GM04503 (cell line): Measurements from ENCODE around the gene C1QTNF6.
"Not testable (repeated sequence)": the region's sequence is repeated elsewhere in the genome, so short reads cannot be mapped to it uniquely, and the experiment has no call there.

Experiments used
- DNase-seq: peaks from one replicate; pipeline ENCODE4 v3.0.0-alpha.2; 2012; ENCODE audit warnings: low read depth

Gene C1QTNF6

DNA sequence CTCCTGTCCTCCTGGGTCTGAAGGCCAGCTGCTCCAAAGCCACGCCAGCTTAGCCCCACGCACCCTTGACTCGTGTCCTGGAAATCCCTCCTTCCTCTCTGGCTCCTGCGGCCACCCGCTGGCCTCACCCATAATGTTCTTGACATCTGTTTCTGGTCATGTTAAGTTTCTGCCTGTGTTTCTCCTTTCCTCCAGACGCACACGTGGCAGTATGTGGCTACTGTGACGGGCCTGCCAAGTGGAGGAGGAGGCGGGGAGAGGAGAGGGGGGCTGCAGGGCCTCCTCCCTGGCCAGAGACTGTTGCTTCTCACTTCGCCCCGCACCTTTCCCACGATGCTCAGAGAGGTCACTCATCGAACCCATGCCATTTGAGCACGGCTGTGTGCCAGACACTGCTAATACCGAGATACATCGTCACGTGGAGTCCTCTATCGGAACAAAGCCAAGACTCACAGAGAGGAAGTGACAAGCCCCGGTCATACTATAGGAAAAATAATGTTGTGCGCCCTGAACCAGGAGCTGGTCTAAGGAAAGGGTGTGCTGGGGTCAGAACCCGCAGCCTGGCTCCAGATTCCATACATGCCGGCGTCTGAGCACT lies 11.5 kb downstream of the C1QTNF6 start:
- no peak for DNase-seq

DNA sequence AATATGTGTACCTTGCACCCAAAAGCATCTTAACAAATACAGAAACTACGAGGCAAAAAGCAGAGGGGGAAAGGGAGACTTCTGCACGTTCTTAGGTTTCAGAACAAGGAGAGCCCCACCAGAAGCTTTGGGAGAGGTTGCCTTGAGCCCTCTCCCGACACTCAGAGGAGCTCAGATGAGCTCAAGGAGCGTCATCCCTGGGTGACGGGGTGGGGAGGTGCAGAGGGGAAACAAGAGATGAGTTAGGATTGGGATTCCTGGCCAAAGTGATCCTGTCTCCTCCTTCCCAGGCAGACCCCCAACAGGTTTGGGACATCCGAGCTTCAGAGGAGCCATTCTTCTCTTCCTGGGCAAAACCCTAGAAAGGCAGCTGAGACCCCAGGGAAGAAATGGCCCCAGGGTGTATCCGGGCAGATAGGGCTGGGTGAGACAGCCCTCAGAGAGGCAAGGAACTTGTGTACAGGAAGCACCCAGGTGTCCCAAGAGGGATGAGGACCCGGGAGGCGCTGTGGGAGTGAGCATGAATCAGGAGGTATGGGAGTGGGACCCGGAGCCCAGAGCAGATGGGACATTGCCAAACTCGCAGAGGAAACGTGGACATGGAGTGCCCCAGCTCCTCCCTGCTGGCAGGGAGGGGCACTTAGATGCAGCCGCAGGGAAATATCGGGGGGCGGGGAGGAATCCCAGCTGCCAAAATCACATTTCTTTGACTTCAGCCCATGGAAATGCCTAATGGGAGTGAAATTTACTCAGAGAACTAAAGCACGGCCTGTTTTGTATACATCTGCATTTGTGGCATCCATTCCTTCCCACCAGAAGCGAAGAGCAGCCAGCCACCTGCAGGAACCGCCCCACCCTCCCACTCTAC lies 12.4 kb downstream of the C1QTNF6 start:
- no peak for DNase-seq

DNA sequence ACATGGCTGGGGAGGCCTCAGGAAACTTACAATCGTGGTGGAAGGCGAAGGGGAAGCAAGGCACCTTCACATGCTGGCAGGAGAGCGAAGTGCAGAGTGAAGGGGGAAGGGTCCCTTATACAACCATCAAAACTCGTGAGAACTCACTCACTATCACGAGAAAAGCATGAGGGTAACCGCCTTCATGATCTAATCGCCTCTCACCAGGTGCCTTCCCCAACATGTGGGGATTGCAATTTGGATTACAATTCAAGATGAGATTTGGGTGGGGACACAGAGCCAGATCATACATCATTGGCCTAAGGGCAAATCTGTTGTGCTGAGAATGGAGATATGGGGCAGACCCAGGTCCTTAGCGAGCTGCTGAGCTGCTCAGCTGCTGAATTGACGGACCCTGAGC lies 13.1 kb downstream of the C1QTNF6 start:
- no peak for DNase-seq

DNA sequence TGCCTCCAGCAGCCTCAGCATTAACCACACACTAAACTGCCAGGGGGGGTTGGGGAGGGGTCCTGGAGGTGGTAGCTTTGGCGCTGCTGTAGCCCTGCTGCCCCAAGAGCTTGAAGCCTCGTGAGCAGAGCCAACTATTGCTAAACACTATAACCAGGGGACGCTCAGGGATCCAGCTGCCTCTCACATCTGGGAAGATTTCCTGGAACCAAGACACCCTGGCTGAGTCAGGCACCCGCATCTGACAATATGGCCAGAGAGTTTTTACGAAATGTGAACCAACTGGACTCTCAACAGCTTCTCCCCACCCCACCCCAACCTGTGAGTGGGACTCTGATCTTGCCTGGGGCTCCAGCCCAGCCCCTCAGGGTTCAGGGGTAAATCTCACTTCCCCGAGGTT lies 14.3 kb downstream of the C1QTNF6 start:
- DNase-seq, result no peak

DNA sequence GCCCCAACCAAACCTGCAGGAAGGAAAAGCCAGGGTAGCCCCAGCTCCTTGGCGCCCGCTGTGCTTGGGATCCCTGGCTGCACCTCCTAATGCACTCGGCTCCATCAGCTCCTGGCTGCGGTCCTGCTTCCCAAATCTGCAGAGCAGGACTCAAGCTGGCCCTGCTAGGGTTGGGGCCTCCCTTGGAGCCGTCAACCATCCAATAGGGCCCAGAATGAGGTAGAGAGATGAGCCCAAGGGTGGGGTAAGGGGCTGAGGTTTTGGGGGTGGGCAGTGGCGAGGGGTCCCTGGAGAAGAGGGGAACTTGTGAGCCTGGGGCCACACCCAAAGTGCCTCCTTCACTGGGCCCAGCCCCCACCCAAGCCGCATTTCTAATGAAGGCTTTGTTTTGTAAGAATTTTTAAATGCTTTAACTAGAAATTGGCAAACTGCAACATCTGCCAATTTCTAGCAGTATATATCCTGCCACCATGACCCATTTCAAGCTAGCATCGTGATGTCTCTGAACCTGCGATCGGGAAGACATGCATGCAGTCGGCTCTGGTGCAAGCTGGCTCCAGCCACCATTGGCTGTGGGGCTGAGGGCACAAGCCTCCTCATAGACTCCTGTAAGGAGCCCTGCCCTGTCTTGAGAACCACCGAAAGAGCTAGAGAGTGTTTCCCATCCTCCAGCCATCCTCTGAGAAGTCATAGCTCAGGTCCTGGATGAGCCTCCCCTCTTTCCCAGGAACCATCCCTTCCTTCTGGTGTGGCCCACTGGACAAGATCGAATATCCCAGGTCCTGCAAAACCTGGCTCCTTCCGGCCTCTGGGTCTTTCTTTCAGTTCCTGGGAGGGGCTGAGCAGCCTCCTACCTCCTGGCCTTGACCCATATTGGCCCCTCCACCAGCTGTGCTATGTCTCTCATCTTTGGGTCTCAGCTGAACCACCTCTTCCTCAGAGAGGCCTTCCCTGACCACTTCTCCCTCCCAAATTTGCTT lies 15.5 kb downstream of the C1QTNF6 start:
- no peak for DNase-seq

DNA sequence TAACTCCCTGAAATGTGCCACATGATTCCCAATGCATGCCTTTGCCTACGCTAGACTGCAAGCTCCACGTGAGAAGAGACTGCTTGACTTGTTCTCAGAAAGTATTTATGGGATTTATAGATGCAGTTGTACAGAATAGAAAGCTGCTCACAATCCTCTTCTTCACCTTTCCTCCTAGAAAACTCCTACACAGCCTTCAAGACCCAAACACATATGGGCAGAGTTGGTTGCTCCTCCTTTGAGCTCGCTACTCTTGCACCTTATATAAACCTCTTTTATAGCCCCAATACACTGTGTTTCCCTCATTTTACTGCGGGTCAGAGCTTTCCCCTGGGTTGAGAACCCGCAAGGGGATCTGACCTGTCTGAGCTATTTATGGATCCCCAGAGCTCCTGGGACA lies 16.4 kb downstream of the C1QTNF6 start:
- DNase-seq, result no peak

GRCh38 chr22:37170689-37171405 lies 17.2 kb downstream of the C1QTNF6 start:
- not testable (repeated sequence) for DNase-seq

- no peak for DNase-seq
Measured at GRCh38 chr22:37169947-37170688, 17.9 kb downstream of the C1QTNF6 start.

- DNase-seq, result no peak
Measured at GRCh38 chr22:37169406-37169805, 18.6 kb downstream of the C1QTNF6 start.

- no peak for DNase-seq
Measured at GRCh38 chr22:37167981-37168647, 19.9 kb downstream of the C1QTNF6 start.

DNA sequence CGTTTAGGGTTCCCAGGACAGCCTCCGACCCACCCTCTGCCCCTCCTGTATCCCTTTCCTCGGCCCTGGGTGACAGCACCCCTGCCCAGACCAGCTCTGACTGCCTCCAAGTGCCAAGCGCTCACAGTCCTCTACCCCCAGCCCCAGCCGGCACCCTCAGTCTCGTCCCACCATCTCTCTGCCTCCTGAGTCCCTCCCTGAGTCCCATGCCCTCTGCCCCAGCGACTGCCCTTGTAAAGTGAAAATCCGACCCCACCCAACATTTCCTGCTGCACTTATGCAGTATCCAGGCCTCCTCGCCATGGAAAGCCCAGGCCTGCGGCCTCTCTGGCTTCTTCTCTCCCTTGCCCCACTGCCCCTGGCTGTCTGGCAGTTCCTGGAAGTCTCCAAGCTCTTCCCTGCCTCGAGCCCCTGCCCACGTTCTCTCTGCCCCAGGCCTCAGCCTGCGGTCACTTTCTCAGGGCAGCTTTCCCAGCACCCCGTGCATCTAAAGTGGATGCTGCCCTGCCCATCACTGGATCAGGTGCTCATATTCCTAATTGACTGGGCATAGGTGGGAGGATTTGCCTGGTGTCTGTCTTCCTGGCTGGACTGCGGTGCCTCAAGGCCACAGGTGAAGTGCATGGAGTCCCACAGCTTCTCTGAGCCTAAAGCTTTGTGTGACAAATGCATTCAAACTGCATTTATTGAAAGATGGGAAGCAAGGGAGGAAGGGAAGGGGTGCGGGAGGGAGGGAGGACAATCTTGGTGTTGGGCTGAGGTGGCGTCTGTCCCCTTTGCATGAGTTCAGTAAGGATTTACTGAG lies 20.7 kb downstream of the C1QTNF6 start:
- no peak for DNase-seq

DNA sequence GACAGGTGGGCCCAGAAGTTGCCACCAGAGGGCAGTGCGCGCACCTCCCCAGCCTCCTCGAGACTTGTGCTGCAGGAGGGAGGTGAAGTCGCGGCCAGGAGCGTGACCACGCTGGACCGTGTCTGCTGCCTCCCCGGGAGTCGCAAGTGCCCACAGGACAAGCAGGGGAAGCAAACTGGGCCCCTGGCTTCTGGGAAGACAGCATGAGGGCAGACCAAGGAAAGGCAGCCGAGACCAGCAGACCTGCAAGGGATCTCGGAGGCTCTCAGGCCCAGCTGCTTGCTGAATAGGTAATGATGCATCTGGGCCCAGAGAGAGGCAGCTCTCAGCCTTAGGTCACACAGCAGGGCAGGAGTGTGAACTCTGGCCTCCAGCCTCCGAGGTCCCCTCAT lies 21.4 kb downstream of the C1QTNF6 start:
- no peak for DNase-seq

DNA sequence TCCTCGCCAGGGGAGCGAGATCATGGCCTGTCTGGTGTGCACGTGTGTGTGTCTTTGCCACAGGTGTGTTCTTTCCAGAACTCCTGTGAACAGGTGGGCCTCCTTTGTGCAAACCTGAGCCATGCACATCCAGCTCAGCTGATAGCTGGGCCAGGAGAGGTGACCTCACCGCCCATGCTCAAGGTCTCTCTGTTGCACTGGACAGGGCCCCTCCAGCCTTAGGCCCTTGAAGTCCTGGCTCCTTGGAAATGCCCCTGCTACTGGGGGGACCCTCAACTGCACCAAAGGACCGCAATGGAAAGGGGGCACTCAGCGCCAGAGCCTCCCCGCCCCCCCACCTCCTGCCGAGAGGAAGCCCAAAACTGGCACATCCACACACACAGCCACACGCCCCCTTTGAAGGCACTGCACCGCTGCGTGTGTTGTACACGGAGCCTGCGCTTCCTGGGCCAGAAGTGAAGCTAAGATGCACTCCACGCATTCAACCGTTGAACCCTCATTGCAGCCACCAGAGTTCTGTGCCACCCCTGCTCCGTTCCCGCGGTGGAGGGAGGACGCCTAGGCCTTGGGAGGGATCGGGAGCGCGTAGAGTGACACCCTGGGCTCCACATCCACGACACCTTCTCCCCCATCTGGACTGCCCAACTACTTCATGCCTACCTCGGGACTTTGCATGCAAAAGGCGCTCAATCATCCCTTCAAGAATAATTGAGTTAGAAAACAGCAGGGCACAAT lies 21.9 kb downstream of the C1QTNF6 start:
- no peak for DNase-seq

DNA sequence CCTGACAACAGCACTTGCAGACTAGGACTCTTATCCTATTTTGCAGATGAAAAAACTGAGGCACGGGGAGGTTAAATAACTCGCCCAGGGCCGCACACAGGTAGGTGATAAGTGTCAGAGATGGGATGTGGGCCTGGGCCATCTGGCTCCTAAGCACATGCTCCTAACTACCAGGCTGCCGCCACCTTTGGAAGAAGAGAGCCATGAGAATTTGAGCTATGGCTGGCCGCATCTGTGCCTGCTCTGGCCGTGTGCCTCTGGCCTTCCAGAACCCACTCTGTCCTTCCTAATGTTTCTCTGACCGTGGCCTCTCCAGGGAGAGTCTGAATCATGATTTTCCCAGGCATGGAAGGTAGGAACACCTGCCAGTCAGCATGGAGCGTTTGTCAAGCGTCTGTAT lies 23.0 kb downstream of the C1QTNF6 start:
- DNase-seq, result no peak

DNA sequence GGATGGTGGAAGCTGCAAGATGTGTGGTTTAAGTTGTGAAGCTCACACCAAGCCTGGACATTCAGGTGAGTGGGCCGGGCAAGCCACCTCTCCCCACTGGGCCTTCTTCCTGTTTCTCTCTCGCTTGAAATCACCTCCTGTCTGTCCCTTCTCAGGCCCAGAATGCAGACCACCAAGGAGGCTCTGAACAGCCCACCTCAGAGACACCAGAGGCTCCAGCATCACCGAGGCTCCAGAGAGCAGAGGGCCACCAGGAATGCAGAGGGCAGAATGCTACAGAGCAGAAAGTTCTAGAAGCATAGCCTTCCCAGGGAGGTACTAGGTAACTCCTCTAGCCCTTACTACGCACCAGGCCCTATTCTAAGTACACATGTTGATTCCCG lies 23.6 kb downstream of the C1QTNF6 start:
- no peak for DNase-seq

GRCh38 chr22:37163575-37164504 lies 24.2 kb downstream of the C1QTNF6 start:
- no peak for DNase-seq

GRCh38 chr22:37163096-37163489 lies 25.0 kb downstream of the C1QTNF6 start:
- DNase-seq, result no peak
